Immature natural killer cell (primary cell): ENCODE measurements around the gene PAXIP1. TPM values are rescaled to one million over a fixed set of nuclear protein-coding genes. Genes with fewer than 3 reads are reported as not detected.

Source experiments
- DNase-seq, 3 donors: peaks; one replicate each; pipeline ENCODE4 v3.0.0; 2022; ENCODE audit warnings: mixed read lengths in 1 of 3
- H3K27ac Mint-ChIP-seq, 6 donors: one replicate each; pipeline ENCODE4 v1.8.0; 2020; ENCODE audit warnings: mixed read lengths in 6 of 6, mild to moderate bottlenecking in 5 of 6, inconsistent platforms in 4 of 6, moderate library complexity in 3 of 6
- H3K27me3 Mint-ChIP-seq, 3 donors: one replicate each; pipeline ENCODE4 v1.8.0; 2020 to 2021; ENCODE audit warnings: low read depth in 3 of 3, mild to moderate bottlenecking in 3 of 3, mixed read lengths in 3 of 3, moderate library complexity in 3 of 3, inconsistent platforms in 1 of 3
- H3K36me3 Mint-ChIP-seq, 3 donors: one replicate each; pipeline ENCODE4 v1.8.0; 2020; ENCODE audit warnings: mixed read lengths in 3 of 3, inconsistent platforms in 2 of 3, mild to moderate bottlenecking in 2 of 3
- H3K4me1 Mint-ChIP-seq, 2 donors: one replicate each; pipeline ENCODE4 v1.8.0; 2020; ENCODE audit warnings: inconsistent platforms in 2 of 2, mild to moderate bottlenecking in 2 of 2, mixed read lengths in 2 of 2, moderate library complexity in 1 of 2
- H3K4me3 Mint-ChIP-seq, 5 donors: one replicate each; pipeline ENCODE4 v1.8.0; 2020; ENCODE audit warnings: mild to moderate bottlenecking in 5 of 5, mixed read lengths in 5 of 5, inconsistent platforms in 3 of 5, moderate library complexity in 3 of 5
- H3K9me3 Mint-ChIP-seq, 6 donors: one replicate each; pipeline ENCODE4 v1.8.0; 2020; ENCODE audit warnings: mild to moderate bottlenecking in 6 of 6, mixed read lengths in 6 of 6, inconsistent platforms in 4 of 6, moderate library complexity in 3 of 6
- polyA plus RNA-seq, 3 donors: library from polyadenylated mRNA; unstranded; fragments of 300-500 nt; fragmentation: Illumina TruSeq; gene quantifications; one replicate each; pipeline ENCODE4 v1.2.3, GENCODE V29; 2021

The PAXIP1 gene
- polyA plus RNA-seq, 3 donors from 2014 or later = 0.12 to 2.4 (median 0.67) TPM

DNA sequence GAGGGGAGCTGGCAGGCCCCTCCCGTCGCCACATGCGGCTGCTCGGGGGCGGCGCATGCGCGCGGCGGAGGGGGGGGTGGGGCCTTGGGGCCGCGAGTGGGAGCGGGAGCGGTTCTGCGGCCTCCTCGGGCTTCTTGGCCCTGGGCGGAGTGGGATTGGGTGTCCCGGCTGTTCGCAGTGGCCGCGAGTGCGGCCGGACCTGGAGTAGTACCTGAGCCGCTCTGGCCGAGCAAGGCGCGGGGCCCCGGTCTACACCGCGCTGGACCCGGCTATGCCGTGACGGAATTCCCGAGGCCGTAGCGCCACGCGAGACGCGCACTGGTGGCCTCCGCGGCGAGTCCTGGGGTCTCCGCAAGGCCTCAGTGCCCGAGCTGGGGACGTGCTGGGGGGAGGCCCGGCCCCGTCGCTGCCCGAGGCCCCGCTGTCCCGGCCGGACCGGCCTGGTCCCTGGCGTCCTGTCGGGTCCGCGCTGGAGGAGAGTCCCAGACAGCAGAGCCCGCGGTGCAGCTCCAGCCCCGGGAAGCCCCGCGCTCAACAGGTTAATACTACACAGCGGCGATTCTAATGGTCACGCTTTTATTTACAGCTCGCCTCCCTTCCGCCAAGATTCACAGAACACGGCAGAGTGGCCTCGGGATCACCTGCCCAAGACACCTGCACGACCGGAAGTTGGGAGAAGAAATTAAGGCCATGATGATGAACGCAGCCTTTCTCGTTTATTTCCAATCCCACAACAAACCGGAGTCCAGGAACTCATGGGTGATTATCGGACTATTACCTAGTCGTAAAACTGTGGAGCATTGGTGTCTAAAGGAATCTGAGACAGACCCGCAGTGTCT lies 671 bp upstream of the PAXIP1 start:
- peak; percentile 84 to 91 (median 90) for DNase-seq
- peak overlapping the region; percentile 93 to 97 (median 94) for H3K4me3 Mint-ChIP-seq
- peak overlapping the region; percentile 83 to 95 (median 90) for H3K27ac Mint-ChIP-seq
- peaks cover 13 to 18% of the 10 kb centered on the region in 2 donors for H3K4me1 Mint-ChIP-seq
- H3K9me3 Mint-ChIP-seq = no peaks in the 10 kb centered on the region
- H3K36me3 Mint-ChIP-seq = no peaks in the 10 kb centered on the region
- H3K27me3 Mint-ChIP-seq = peaks cover 6 to 15% (median 7%) of the 10 kb centered on the region in 3 donors

DNA sequence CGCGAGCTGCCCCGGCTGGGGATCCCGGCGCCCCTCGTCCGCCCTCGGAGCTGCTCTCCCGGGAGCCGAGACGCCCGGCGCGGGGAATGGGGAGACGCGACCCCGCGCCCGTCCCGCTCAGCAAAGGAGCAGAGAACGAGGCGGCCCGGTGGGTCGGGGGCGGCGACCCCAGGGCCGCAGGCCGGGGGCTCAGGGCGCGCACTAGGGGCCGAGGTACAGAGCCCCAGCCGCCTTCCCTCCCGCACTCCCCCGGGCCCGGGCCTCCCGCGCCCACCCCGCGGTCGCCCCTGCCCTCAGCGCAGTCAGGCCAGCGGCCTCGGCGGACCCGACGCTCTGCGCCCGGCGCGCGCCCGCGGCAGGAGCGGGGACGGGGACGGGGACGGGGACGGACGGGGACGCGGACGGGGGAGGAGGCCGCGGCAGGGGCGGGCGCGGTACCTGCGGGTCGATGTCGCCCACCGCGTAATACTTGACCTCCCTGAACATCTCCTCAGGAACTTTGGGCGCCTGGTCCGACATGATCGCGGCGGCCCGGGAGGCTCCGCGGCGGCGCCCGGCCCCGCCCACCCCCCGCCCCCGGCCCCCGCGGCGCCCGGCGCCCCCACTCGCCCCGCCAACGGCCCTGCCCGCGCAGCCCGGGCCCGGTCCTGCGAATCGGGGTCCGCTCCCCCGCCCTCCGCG lies 373 bp downstream of the PAXIP1 start:
- DNase-seq = peak in 1 of 3 donors; percentile 58
- no peaks in the 10 kb centered on the region for H3K36me3 Mint-ChIP-seq
- peaks cover 6 to 15% (median 7%) of the 10 kb centered on the region in 3 donors for H3K27me3 Mint-ChIP-seq
- peak overlapping the region in 1 of 5 donors; percentile 48 for H3K4me3 Mint-ChIP-seq
- no peaks in the 10 kb centered on the region for H3K9me3 Mint-ChIP-seq
- H3K4me1 Mint-ChIP-seq = peaks cover 13 to 18% of the 10 kb centered on the region in 2 donors
- H3K27ac Mint-ChIP-seq = no peak overlapping the region

DNA sequence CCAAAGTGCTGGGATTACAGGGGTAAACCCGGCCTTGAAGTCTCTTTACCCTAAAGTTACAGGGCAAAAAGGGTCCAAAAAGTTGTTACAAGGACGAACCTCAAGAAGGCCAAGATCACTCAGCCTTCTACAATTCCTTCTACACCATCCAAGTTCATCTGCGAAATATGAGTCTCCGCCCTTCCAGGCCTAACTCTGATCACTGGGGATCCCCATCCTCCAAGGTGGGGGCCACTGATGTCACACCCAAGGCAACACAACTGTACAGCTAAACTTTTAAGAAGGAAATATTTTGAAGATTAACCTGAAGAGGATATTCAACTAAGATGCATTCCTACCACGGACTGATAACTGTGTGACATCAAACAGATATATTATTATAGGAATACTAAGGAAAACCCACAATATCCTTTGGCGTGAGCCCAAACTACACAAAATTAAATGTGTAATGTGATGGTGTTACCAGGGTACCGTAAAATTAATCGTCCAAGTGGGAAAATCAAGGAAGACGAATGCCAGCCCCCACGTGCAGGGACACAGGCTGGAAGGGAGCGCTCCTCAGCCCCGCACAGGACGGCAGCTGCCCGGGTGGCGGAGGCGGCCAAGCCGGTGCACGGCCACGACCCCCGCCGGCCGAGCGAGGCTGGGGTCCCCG lies 1.0 kb downstream of the PAXIP1 start:
- peak overlapping the region in 2 of 5 donors; percentile 81 to 84 for H3K4me3 Mint-ChIP-seq
- no peak for DNase-seq
- peaks cover 6 to 15% (median 7%) of the 10 kb centered on the region in 3 donors for H3K27me3 Mint-ChIP-seq
- peak overlapping the region in 5 of 6 donors; percentile 67 to 92 (median 85) for H3K27ac Mint-ChIP-seq
- H3K9me3 Mint-ChIP-seq = no peaks in the 10 kb centered on the region
- peaks cover under 1 to 4% (median 3%) of the 10 kb centered on the region in 3 donors for H3K36me3 Mint-ChIP-seq
- peaks cover 13 to 18% of the 10 kb centered on the region in 2 donors for H3K4me1 Mint-ChIP-seq

DNA sequence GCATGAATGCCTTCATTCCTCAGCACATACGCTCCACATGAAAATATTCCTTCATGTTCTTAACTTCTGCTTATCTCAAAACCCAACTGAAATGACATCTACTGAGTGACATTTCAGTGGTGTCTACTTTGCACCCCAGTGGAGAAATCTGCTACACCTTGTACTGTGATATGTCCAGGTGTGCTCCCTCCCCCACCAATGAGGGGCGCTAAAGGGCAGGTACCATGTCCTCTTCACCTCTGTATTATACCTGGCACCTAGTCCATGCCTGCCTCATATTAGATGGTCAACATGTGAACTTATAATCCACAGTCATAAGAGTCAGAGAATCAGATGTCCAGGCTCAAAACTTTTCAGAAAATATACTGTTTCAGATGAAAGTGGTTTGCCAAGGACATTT lies 2.1 kb downstream of the PAXIP1 start:
- DNase-seq = no peak
- Mint-ChIP-seq H3K27me3 (peaks cover 6 to 15% (median 7%) of the 10 kb centered on the region in 3 donors), H3K27ac (no peak overlapping the region), H3K36me3 (peaks cover 3 to 13% (median 10%) of the 10 kb centered on the region in 3 donors), H3K9me3 (no peaks in the 10 kb centered on the region), H3K4me3 (no peak overlapping the region), H3K4me1 (peaks cover 13 to 18% of the 10 kb centered on the region in 2 donors)

DNA sequence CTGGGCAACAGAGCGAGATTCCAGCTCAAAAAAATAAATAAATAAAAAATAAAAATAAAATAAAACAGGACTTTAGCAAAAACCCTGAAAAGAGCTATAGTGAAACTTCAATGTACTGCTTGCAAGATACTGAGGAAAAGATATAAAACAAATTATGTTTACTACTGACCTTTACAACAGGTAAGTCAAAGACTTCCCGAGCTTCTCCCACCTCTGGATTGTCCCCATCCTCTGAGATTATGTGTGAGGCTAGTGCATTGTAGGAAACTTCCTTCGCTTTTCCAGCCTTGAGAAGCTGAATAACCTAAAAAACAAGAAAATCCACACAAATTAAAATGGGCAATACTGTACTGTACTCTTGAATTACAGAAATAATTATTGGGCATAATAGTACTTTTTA lies 4.4 kb downstream of the PAXIP1 start:
- peaks cover 5 to 9% of the 10 kb centered on the region in 2 donors for H3K4me1 Mint-ChIP-seq

DNA sequence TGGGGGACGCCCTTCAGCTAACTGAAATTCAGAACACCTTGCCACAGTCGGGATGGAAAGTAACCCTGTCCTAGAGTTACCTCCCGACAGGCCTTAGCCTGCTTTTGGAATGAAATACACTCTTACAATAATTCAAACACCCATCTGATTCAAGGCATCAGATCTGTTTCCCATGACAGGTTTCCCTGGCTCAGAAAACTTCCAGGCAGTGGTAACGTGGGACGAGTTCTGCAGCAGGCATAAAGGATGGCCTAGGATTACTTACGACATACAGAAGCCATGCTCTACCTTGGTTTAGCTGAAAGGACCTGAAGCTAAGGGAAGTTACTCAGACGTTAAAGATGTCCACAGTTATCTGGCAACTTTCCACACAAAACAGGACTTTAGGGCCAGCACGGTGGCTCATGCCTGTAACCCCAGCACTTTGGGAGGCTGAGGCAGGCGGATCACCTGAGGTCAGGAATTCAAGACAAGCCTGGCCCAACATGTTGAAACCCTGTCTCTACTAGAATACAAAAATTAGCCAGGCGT lies 5.0 kb downstream of the PAXIP1 start:
- H3K4me3 Mint-ChIP-seq = no peak overlapping the region
- no peaks in the 10 kb centered on the region for H3K9me3 Mint-ChIP-seq
- H3K27ac Mint-ChIP-seq = no peak overlapping the region
- H3K4me1 Mint-ChIP-seq = peaks cover 5 to 9% of the 10 kb centered on the region in 2 donors
- peaks cover 3 to 10% (median 4%) of the 10 kb centered on the region in 3 donors for H3K27me3 Mint-ChIP-seq
- H3K36me3 Mint-ChIP-seq = peaks cover 10 to 21% (median 11%) of the 10 kb centered on the region in 3 donors
- no peak for DNase-seq

More for the DNA sequence above, 4.4 kb downstream of the PAXIP1 start:
- H3K27me3 Mint-ChIP-seq = peaks cover 3 to 10% (median 4%) of the 10 kb centered on the region in 3 donors
- H3K36me3 Mint-ChIP-seq = peaks cover 8 to 16% (median 10%) of the 10 kb centered on the region in 3 donors
- H3K9me3 Mint-ChIP-seq = no peaks in the 10 kb centered on the region
- no peak overlapping the region for H3K4me3 Mint-ChIP-seq
- no peak overlapping the region for H3K27ac Mint-ChIP-seq
- no peak for DNase-seq

DNA sequence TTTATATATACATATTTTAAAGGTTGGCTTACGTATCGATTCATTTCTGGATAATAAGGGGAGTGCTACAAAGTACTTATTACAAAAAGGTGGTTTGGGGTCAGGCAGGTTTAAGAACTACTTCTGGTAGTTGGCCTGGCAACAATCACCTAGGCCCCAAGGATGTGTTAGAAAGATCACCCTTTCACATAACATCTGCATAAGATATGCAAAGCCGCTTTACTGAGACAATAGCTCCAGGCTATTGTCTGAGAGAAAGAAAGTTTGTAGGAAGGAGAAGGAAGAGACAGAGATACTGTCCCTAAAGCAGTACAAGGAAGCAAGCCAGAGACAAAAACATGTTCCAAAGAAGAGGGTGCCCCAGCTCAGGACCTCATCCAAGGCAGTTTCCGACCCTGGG lies 6.2 kb downstream of the PAXIP1 start:
- Mint-ChIP-seq H3K27me3 (peaks cover under 1 to 7% (median 2%) of the 10 kb centered on the region in 3 donors), H3K36me3 (peaks cover 13 to 29% (median 15%) of the 10 kb centered on the region in 3 donors), H3K4me3 (no peak overlapping the region), H3K4me1 (peaks cover 2 to 9% of the 10 kb centered on the region in 2 donors), H3K9me3 (no peaks in the 10 kb centered on the region), H3K27ac (no peak overlapping the region)
- DNase-seq = no peak

DNA sequence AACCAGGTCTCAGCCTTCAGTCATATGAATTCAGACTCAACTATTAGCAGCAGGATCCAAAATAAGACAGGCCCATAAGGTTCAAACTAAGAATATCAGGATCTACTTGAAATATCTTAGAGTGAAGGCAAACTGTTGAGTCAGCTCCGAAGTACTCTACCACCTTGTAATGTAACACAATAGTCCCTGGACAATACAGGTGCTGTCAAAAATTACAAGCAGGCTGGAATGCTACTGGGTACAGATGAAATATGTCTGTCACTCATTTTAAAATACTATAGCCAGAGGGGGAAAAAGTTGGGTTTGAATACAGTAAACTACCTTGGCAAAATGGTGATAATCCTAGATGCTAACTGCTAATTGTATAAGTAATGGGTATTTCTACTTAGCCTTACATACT lies 6.8 kb downstream of the PAXIP1 start:
- Mint-ChIP-seq H3K4me3 (no peak overlapping the region), H3K27me3 (peaks cover 0 to under 1% (median 0%) of the 10 kb centered on the region in 3 donors), H3K4me1 (peaks cover 0 to 9% of the 10 kb centered on the region in 2 donors), H3K9me3 (no peaks in the 10 kb centered on the region), H3K27ac (peak overlapping the region in 1 of 6 donors; percentile 11), H3K36me3 (peaks cover 13 to 29% (median 15%) of the 10 kb centered on the region in 3 donors)
- no peak for DNase-seq

DNA sequence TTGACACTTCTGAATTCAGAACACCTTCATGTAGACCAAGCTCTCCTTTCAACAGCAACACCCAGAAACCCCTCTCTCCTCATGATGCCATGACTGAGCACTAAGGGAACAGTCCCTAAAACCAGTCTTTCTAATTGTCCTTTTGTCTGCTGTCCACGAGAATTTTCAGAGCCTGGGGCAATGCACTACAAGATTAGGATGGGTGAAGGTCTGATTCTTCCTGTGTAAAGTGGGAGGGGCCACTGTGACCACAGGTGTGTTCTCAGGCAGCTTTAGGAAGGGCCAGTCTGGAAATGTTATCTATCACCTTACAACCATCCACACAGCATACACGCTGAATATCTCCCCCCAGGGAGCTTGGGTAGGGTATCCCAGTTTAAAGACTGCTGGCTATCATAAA lies 7.9 kb downstream of the PAXIP1 start:
- Mint-ChIP-seq H3K27ac (no peak overlapping the region), H3K9me3 (no peaks in the 10 kb centered on the region), H3K4me3 (no peak overlapping the region), H3K36me3 (peaks cover 13 to 29% (median 15%) of the 10 kb centered on the region in 3 donors), H3K4me1 (peaks cover 0 to 9% of the 10 kb centered on the region in 2 donors), H3K27me3 (no peaks in the 10 kb centered on the region)
- no peak for DNase-seq

DNA sequence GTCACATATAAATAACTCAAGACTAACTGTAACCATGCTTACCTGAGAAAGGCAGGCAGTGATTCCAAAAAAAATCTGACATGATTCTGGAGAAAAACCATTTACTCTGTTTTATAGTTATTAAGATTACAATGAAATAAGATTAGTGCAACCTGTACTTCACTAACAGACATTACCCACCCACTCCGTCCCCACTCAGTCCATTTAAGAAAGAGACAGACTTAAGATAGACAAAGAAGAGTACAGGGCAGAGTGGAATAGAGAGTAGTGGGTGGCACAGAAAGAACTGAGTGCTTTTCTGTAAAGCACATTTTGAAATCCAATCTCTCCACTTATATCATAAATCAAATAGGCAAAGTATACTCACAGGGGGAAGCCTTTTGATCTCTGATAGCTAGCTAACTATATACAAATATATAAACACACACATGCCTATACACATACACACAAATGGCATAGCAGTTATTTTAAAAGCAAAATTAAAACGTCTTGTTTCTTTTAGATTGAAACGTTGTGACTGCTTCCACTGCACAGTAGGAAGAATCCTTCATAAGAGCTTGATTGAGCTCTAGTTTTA lies 11.9 kb downstream of the PAXIP1 start:
- Mint-ChIP-seq H3K27ac (no peak overlapping the region), H3K4me1 (peaks cover 0 to 9% of the 10 kb centered on the region in 2 donors), H3K27me3 (no peaks in the 10 kb centered on the region), H3K36me3 (peaks cover 3 to 28% (median 12%) of the 10 kb centered on the region in 3 donors), H3K9me3 (no peaks in the 10 kb centered on the region), H3K4me3 (no peak overlapping the region)
- DNase-seq = no peak

DNA sequence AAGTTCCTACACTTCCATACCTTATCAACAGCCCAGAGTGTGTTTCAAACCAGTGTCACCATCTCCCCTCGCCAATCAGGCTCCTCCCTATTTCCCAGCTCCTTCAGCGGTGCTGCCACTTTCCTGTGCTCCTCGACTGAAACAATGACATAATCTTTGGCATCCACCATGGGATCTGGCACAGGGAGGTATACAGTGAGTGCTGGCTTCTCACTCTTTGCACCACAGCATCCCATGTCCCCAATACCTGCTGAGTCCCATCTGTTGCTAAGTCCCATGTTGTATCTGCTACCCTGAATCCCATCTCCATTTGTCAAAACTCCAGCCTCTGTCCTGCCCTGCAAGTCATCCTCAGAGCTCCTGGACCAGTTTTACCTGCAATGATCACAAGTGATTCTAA lies 15.4 kb downstream of the PAXIP1 start:
- Mint-ChIP-seq H3K36me3 (peaks cover under 1 to 14% (median 8%) of the 10 kb centered on the region in 3 donors), H3K9me3 (no peaks in the 10 kb centered on the region), H3K27ac (no peak overlapping the region), H3K27me3 (no peaks in the 10 kb centered on the region), H3K4me1 (no peaks in the 10 kb centered on the region), H3K4me3 (no peak overlapping the region)
- no peak for DNase-seq

DNA sequence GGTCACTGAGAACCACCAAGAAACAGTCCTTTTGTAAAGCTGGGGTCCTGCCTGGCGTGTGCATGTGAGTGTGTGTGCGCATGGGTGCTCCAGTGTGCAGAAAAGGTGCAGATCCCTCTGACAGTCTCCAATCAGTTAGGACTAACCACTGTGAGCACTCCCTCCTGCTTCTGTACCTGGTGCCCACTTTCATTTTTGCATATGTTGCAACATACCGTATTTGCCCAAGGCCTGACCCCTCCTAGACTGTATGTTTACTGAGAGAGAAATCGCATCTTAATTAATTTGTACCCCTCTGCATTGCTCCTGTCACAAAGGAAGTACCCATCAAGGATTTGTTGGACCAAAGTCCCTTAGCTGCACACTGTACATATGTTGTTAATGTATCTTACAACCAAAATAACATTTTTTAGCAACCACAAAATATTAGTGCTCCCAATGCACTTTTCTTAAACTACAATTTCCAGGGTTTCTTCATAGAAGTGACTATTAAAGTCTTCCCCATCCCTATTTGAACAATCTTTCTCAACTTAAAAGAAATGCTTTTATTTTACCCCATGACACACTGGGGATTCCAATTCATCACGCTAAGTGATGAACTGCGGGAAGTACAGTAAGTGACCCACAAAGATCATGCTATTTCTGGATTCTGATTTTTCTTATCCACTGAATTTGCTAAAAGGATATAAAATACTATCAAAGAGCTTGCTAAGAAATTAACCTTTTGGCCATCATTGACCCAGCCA lies 16.6 kb downstream of the PAXIP1 start:
- Mint-ChIP-seq H3K36me3 (peaks cover 0 to 10% (median 5%) of the 10 kb centered on the region in 3 donors), H3K27me3 (no peaks in the 10 kb centered on the region), H3K4me3 (no peak overlapping the region), H3K27ac (no peak overlapping the region), H3K4me1 (no peaks in the 10 kb centered on the region), H3K9me3 (no peaks in the 10 kb centered on the region)
- DNase-seq = no peak
